GM12865 (cell line): Measurements from ENCODE around the gene CXCL16.
"Not testable (repeated sequence)": the region's sequence is repeated elsewhere in the genome, so short reads cannot be mapped to it uniquely, and the experiment has no call there.

Experiments used
- DNase-seq: peaks from one replicate; pipeline ENCODE4 v3.0.0; 2010; ENCODE audit warnings: low read depth
- H3K4me3 ChIP-seq: 2 replicates; pipeline ENCODE4 v1.5.1; 2011; ENCODE audit warnings: mild to moderate bottlenecking, low read depth, low read length, control low read depth
- TF ChIP-seq, protein P1 (sequence below): IDR thresholded peaks from 2 replicates; pipeline ENCODE4 v1.5.1; 2011; ENCODE audit warnings: low read length, control low read depth, low read depth, inconsistent platforms; ENCODE audit not compliant: insufficient read depth; ENCODE audit errors: missing control alignments

Gene CXCL16

DNA sequence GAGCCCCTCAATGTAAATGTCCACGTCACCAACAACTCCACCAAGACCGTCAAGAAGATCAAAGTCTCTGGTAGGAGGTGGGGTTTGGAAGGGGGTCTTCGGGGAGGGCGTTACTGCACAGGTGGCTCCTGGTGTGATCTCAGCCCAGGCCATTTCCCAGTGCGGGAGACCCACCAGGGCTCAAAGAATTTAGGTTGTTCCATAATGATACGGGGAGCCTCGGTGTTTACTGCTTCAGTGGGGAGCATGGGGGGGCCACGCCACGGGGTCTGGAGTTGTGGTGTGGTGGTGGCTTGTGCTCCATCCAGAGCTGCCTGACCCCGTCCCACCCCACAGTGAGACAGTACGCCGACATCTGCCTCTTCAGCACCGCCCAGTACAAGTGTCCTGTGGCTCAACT lies 21.5 kb downstream of the CXCL16 start:
- no peak overlapping the region for H3K4me3 ChIP-seq
- DNase-seq, result no peak
- TF ChIP-seq, protein P1, sequence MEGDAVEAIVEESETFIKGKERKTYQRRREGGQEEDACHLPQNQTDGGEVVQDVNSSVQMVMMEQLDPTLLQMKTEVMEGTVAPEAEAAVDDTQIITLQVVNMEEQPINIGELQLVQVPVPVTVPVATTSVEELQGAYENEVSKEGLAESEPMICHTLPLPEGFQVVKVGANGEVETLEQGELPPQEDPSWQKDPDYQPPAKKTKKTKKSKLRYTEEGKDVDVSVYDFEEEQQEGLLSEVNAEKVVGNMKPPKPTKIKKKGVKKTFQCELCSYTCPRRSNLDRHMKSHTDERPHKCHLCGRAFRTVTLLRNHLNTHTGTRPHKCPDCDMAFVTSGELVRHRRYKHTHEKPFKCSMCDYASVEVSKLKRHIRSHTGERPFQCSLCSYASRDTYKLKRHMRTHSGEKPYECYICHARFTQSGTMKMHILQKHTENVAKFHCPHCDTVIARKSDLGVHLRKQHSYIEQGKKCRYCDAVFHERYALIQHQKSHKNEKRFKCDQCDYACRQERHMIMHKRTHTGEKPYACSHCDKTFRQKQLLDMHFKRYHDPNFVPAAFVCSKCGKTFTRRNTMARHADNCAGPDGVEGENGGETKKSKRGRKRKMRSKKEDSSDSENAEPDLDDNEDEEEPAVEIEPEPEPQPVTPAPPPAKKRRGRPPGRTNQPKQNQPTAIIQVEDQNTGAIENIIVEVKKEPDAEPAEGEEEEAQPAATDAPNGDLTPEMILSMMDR, result no peak

- TF ChIP-seq, protein P1, result no peak
- no peak overlapping the region for H3K4me3 ChIP-seq
- no peak for DNase-seq
Measured at GRCh38 chr17:4717791-4718190, 21.9 kb downstream of the CXCL16 start.

GRCh38 chr17:4716081-4716480 lies 23.6 kb downstream of the CXCL16 start:
- DNase-seq, result no peak
- no peak overlapping the region for H3K4me3 ChIP-seq
- TF ChIP-seq, protein P1, result no peak

- H3K4me3 ChIP-seq, result no peak overlapping the region
- TF ChIP-seq, protein P1, result no peak
- no peak for DNase-seq
Measured at GRCh38 chr17:4715063-4715744, 24.5 kb downstream of the CXCL16 start.

GRCh38 chr17:4714340-4715062 lies 25.2 kb downstream of the CXCL16 start:
- not testable (repeated sequence) for DNase-seq, H3K4me3 ChIP-seq

- TF ChIP-seq, protein P1, result no peak
- DNase-seq, result no peak
- H3K4me3 ChIP-seq, result no peak overlapping the region
Measured at GRCh38 chr17:4712526-4712925, 27.2 kb downstream of the CXCL16 start.

- peak overlapping the region; percentile 75 for H3K4me3 ChIP-seq
- no peak for DNase-seq
- TF ChIP-seq, protein P1, result no peak
Measured at GRCh38 chr17:4711661-4712181, 28.0 kb downstream of the CXCL16 start.
